NCI-H345 (cell line): ENCODE results near the gene FMR1NB.

ENCODE experiments used
- DNase-seq: peaks from one replicate; lab custom pipeline; 2025; lab: John Stamatoyannopoulos, UW

Gene FMR1NB

DNA sequence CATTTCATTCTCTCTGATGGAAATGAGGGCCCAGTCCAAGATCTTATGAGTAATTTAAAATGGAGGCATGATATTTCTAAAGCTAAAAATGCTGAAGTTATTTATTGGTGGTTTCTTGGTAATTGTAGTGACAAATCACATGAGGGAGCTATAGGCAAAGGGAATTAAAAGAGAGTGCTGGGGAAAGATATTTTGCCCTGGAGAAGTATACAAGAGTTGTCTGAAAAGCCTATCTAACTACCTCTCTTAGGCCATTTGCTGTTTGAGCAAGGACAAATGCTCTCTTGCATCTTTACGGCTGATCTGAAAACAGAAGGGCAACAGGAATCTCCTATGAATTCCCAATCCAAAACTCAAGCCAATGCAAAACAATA lies 89.4 kb downstream of the FMR1NB start:
- DNase-seq = no peak
